Left ventricle myocardium inferior (tissue), 1 donor: ENCODE data around the gene RPS6KB2. TPM values are rescaled to one million over a fixed set of nuclear protein-coding genes. Genes with fewer than 3 reads are reported as not detected.

Experiments
- DNase-seq: peaks from one replicate; pipeline ENCODE4 v3.0.0-alpha.2; 2020
- H3K27ac ChIP-seq: fragments of 200-600 bp; replicated peaks from 2 replicates; pipeline ENCODE4 v1.8.0; 2021
- H3K27me3 ChIP-seq: fragments of 200-600 bp; 2 replicates; pipeline ENCODE4 v1.8.0; 2021; ENCODE audit warnings: low read depth
- H3K36me3 ChIP-seq: fragments of 200-600 bp; 2 replicates; pipeline ENCODE4 v1.8.0; 2021
- H3K4me1 ChIP-seq: fragments of 200-600 bp; 2 replicates; pipeline ENCODE4 v1.8.0; 2021
- H3K4me3 ChIP-seq: fragments of 200-600 bp; 2 replicates; pipeline ENCODE4 v1.8.0; 2021; ENCODE audit warnings: mild to moderate bottlenecking, moderate library complexity
- H3K9me3 ChIP-seq: fragments of 200-600 bp; replicated peaks from 2 replicates; pipeline ENCODE4 v1.8.0; 2021
- intact Hi-C: fragments of 100-400 bp; cut with micrococcal nuclease; formaldehyde crosslinking; loops from one replicate; pipeline ENCODE4 v1.11.0; 2022
- total RNA-seq: library from RNA; stranded (reverse); fragmentation: NEBNext Ultra II Directional; extraction: Animal tissue kit (Norgen Biotek cat#: 25700); gene quantifications from one replicate; pipeline ENCODE4 v1.2.1, GENCODE V29; 2021
- TF ChIP-seq, protein P1 (sequence below): fragments of 200-600 bp; IDR thresholded peaks from 2 replicates; pipeline ENCODE4 v1.8.0; 2021; ENCODE audit warnings: antibody characterized with exemption, mild to moderate bottlenecking, borderline replicate concordance
- donor health status: DM: no; HTN: yes; CAD: no; lungs with severe emphysema.

Gene RPS6KB2
- total RNA-seq, 1 donor from 2014 or later: 21.3 TPM

- H3K9me3 ChIP-seq: no peaks in the 10 kb centered on the region
- DNase-seq: peak; percentile 78
- no peaks in the 10 kb centered on the region for H3K36me3 ChIP-seq
- intact Hi-C loops: no loop called here
- H3K27ac ChIP-seq: no peak overlapping the region
- H3K4me1 ChIP-seq: peaks cover 6% of the 10 kb centered on the region
- TF ChIP-seq, protein P1, sequence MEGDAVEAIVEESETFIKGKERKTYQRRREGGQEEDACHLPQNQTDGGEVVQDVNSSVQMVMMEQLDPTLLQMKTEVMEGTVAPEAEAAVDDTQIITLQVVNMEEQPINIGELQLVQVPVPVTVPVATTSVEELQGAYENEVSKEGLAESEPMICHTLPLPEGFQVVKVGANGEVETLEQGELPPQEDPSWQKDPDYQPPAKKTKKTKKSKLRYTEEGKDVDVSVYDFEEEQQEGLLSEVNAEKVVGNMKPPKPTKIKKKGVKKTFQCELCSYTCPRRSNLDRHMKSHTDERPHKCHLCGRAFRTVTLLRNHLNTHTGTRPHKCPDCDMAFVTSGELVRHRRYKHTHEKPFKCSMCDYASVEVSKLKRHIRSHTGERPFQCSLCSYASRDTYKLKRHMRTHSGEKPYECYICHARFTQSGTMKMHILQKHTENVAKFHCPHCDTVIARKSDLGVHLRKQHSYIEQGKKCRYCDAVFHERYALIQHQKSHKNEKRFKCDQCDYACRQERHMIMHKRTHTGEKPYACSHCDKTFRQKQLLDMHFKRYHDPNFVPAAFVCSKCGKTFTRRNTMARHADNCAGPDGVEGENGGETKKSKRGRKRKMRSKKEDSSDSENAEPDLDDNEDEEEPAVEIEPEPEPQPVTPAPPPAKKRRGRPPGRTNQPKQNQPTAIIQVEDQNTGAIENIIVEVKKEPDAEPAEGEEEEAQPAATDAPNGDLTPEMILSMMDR: peak; percentile 98
- H3K4me3 ChIP-seq: no peak overlapping the region
- peaks cover 19% of the 10 kb centered on the region for H3K27me3 ChIP-seq
These were observed 45.8 kb upstream of the RPS6KB2 start for GRCh38 chr11:67382276-67383136.

- intact Hi-C loops: no loop called here
- H3K27ac ChIP-seq: no peak overlapping the region
- H3K9me3 ChIP-seq: no peaks in the 10 kb centered on the region
- H3K4me3 ChIP-seq: no peak overlapping the region
- peaks cover 6% of the 10 kb centered on the region for H3K4me1 ChIP-seq
- DNase-seq: no peak
- H3K36me3 ChIP-seq: no peaks in the 10 kb centered on the region
- TF ChIP-seq, protein P1: no peak
- H3K27me3 ChIP-seq: peaks cover 6% of the 10 kb centered on the region
These were observed 43.4 kb upstream of the RPS6KB2 start for GRCh38 chr11:67384851-67385366.

DNA sequence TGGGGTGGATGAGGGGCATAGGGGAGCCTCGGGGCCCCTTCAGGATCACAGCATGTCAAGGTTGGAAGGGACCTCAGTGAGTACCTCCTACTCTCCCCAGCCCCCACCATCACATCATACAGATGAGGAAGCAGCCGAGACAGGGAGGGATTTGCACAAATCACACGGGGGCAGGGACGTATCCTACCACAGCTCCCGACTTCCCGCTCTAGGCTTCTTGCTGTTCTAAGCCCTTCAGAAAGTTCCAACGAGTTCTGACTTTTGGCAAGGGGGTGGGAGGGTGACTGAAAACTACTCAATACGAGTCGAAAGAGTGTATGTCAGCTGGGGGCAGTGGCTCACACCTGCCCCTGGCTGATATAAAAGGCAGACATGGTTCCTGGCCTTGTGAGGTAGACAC is 41.2 kb upstream of the RPS6KB2 start:
- Histone ChIP-seq H3K4me1 (peaks cover 22% of the 10 kb centered on the region), H3K4me3 (no peak overlapping the region), H3K9me3 (no peaks in the 10 kb centered on the region), H3K36me3 (no peaks in the 10 kb centered on the region), H3K27ac (no peak overlapping the region), H3K27me3 (no peaks in the 10 kb centered on the region)
- no peak for DNase-seq
- intact Hi-C loops: no loop called here
- TF ChIP-seq, protein P1: no peak

DNA sequence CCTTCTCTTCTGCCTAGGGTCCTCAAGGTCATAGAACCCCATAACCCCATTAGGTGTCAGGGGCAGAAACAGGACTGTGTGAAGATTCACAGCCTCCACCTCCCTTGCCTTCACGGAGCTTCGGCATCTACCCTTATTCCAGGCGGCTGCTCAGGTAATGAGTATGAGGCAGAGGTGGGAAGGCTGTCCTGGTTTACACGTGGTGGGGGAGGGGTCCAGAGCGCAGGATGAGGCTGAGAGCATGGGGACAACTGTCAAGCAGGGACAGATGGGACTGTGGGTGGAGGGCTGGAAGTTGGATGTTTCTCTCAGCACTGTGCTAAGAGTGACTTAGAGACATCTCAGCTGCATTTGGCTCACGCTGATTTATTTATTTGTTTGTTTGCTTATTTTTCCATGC is 40.8 kb upstream of the RPS6KB2 start:
- H3K27ac ChIP-seq: no peak overlapping the region
- no peak overlapping the region for H3K4me3 ChIP-seq
- intact Hi-C loops: no loop called here
- H3K36me3 ChIP-seq: no peaks in the 10 kb centered on the region
- TF ChIP-seq, protein P1: no peak
- H3K27me3 ChIP-seq: no peaks in the 10 kb centered on the region
- H3K4me1 ChIP-seq: peaks cover 26% of the 10 kb centered on the region
- DNase-seq: no peak
- H3K9me3 ChIP-seq: no peaks in the 10 kb centered on the region

DNA sequence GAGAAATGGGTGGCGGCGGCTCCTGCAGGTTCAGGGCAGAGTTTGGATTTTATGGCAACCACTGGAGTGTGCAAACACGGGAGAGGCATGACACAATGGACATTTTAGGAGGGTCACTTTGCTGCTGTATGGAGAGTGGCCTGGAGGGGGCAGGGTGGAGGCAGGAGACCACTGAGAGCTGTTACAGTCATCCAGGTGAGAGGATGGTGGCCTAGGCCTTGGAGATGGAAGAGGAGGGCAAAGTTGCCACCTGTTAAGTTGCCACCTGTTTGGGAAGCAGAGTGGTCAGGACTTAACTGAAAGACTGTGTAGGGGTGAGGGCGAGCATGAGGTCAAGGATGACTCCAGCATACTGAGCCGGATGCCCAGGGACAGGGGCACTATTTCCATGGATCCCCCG is 38.8 kb upstream of the RPS6KB2 start:
- Histone ChIP-seq H3K9me3 (no peaks in the 10 kb centered on the region), H3K27ac (no peak overlapping the region), H3K4me3 (no peak overlapping the region), H3K4me1 (peaks cover 30% of the 10 kb centered on the region), H3K27me3 (no peaks in the 10 kb centered on the region), H3K36me3 (peaks cover 9% of the 10 kb centered on the region)
- intact Hi-C loops: no loop called here
- TF ChIP-seq, protein P1: peak; percentile 71
- DNase-seq: peak; percentile 46
